ENCODE data around the gene NGDN. TPM values are rescaled to one million over a fixed set of nuclear protein-coding genes. Genes with fewer than 3 reads are reported as not detected.

Gene NGDN
- total RNA-seq, 1 experiment from 2014 or later, result 42.0 TPM

DNA sequence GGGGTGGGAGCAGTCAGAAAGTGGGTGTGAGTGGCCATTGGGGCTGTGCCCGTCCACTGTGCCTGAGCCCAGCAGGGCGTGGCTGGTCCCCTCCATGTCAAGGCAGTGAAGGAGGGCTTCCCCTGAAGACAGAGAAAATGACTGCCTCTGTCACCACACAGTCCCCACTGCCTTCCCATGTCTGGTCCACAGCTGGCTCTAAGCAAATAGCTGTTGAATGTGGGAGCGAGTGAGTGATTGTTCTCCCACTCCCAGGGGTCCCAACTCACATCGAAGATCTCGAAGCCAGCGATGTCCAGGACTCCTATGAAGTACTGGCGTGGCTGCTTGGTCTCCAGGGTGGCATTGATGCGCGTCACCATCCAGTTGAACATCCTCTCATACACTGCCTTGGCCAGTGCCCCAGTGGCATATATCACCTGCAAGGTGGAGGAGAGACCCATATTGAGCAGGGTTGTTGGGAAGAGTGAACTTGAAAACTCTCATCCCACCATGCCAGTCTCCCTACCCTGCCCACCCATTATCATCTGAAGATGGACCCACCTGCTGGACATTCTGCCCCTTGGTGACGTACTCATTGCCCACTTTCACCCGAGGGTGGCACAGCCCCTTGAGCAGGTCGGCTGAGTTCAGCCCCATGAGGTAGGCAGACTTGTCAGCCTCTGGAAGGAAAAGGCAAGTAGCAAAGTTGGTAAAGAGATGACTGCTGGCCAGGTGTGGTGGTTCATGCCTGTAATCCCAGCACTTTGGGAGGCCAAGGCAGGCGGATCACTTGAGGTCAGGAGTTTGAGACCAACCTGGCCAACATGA is 40.6 kb upstream of the NGDN start:
- intact Hi-C loops (cut with micrococcal nuclease), result no loop called here
- no peak overlapping the region for H2AFZ ChIP-seq (ENCODE audit: low read depth, low read length, poor library complexity, severe bottlenecking)
- no peak overlapping the region for H3K4me2 ChIP-seq (ENCODE audit: low read length)
- ChIA-PET POLR2A (no interaction called here), CTCF (no interaction called here), RAD21 (ENCODE audit: low non-redundant PET in 1 of 2, low total read pairs in 2 of 2, uncharacterized antibody in 2 of 2, unreplicated experiment in 2 of 2) (no interaction called here)
- no peak for ATAC-seq
- TF ChIP-seq ZNF274 (IDR thresholded peaks at IDR 0.05; ENCODE audit: low read depth, low read length), result no peak
- TF ChIP-seq EGR1 (IDR thresholded peaks at IDR 0.05; ENCODE audit: low read depth), result no peak
- TF ChIP-seq, protein P1, sequence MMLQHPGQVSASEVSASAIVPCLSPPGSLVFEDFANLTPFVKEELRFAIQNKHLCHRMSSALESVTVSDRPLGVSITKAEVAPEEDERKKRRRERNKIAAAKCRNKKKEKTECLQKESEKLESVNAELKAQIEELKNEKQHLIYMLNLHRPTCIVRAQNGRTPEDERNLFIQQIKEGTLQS (IDR thresholded peaks at IDR 0.05), result no peak
- TF ChIP-seq, protein P2, sequence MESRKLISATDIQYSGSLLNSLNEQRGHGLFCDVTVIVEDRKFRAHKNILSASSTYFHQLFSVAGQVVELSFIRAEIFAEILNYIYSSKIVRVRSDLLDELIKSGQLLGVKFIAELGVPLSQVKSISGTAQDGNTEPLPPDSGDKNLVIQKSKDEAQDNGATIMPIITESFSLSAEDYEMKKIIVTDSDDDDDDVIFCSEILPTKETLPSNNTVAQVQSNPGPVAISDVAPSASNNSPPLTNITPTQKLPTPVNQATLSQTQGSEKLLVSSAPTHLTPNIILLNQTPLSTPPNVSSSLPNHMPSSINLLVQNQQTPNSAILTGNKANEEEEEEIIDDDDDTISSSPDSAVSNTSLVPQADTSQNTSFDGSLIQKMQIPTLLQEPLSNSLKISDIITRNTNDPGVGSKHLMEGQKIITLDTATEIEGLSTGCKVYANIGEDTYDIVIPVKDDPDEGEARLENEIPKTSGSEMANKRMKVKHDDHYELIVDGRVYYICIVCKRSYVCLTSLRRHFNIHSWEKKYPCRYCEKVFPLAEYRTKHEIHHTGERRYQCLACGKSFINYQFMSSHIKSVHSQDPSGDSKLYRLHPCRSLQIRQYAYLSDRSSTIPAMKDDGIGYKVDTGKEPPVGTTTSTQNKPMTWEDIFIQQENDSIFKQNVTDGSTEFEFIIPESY (IDR thresholded peaks at IDR 0.05; ENCODE audit: extremely low read depth, insufficient replicate concordance, low read length), result no peak
- TF ChIP-seq, protein P3, sequence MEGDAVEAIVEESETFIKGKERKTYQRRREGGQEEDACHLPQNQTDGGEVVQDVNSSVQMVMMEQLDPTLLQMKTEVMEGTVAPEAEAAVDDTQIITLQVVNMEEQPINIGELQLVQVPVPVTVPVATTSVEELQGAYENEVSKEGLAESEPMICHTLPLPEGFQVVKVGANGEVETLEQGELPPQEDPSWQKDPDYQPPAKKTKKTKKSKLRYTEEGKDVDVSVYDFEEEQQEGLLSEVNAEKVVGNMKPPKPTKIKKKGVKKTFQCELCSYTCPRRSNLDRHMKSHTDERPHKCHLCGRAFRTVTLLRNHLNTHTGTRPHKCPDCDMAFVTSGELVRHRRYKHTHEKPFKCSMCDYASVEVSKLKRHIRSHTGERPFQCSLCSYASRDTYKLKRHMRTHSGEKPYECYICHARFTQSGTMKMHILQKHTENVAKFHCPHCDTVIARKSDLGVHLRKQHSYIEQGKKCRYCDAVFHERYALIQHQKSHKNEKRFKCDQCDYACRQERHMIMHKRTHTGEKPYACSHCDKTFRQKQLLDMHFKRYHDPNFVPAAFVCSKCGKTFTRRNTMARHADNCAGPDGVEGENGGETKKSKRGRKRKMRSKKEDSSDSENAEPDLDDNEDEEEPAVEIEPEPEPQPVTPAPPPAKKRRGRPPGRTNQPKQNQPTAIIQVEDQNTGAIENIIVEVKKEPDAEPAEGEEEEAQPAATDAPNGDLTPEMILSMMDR (IDR thresholded peaks at IDR 0.05 in 2 of 3, conservative IDR thresholded peaks at IDR 0.05 in 1 of 3; ENCODE audit: borderline replicate concordance in 1 of 3, insufficient read depth in 1 of 3, low read depth in 2 of 3, low read length in 2 of 3), result no peak
- no peak for TF ChIP-seq YY1 (IDR thresholded peaks at IDR 0.05; ENCODE audit: extremely low read depth, insufficient replicate concordance, low read depth, low read length)
- no peak for TF ChIP-seq SRF (IDR thresholded peaks at IDR 0.05; ENCODE audit: low read depth)
- no peak for TF ChIP-seq POLR2AphosphoS5 (IDR thresholded peaks at IDR 0.05; ENCODE audit: low read depth, low read length)
- TF ChIP-seq, protein P4, sequence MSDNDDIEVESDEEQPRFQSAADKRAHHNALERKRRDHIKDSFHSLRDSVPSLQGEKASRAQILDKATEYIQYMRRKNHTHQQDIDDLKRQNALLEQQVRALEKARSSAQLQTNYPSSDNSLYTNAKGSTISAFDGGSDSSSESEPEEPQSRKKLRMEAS (IDR thresholded peaks at IDR 0.05), result no peak
- TF ChIP-seq ZFX (IDR thresholded peaks at IDR 0.05), result no peak
- no peaks in the 10 kb centered on the region for H3K9me3 ChIP-seq (ENCODE audit: control insufficient read depth in 1 of 2, insufficient read depth in 1 of 2, low read depth in 1 of 2, low read length in 2 of 2)
- no TSS peak for BruUV-seq (replicated peaks)
- H3K9ac ChIP-seq (ENCODE audit: low read length), result no peak overlapping the region
- H3K9me2 ChIP-seq (ENCODE audit: insufficient read depth), result no peaks in the 10 kb centered on the region
- H4K20me1 ChIP-seq (ENCODE audit: insufficient read depth), result no peaks in the 10 kb centered on the region
- no peak overlapping the region for H3K4me3 ChIP-seq (replicated peaks in 1 of 2; ENCODE audit: low read depth in 1 of 2, low read length in 2 of 2)
- H3K27ac ChIP-seq (ENCODE audit: low read depth, low read length), result no peak overlapping the region
- DNase-seq (ENCODE audit: low read depth, low spot score), result no peak
- no peaks in the 10 kb centered on the region for H3K79me2 ChIP-seq (ENCODE audit: insufficient read depth, low read length)
- H3K4me1 ChIP-seq (ENCODE audit: control insufficient read depth in 1 of 2, insufficient read depth in 2 of 2, low read length in 2 of 2), result no peaks in the 10 kb centered on the region
- no peaks in the 10 kb centered on the region for H3K36me3 ChIP-seq (ENCODE audit: control insufficient read depth in 1 of 2, insufficient read depth in 2 of 2, low read length in 2 of 2)
- H3K27me3 ChIP-seq (ENCODE audit: insufficient read depth, low read length), result 0 out of 2 replicates have a peak, but pooled peaks cover 2% of the 10 kb centered on the region

Data from HCT116 (cell line).